HG03064 (cell line): Measurements from ENCODE around the gene MMP8.
"Not testable (repeated sequence)": the region's sequence is repeated elsewhere in the genome, so short reads cannot be mapped to it uniquely, and the experiment has no call there.

ENCODE experiments used
- ATAC-seq: cut with Tn5 transposase; IDR thresholded peaks from one replicate; pipeline ENCODE4 v1.9.1; 2021; ENCODE audit warnings: low read depth; ENCODE audit not compliant: unreplicated experiment

The MMP8 gene

GRCh38 chr11:102724904-102725500, at the start of gene MMP8:
Gene MMP8 (minus strand): TSS chr11:102724954. CDS start chr11:102724855, 99 bp downstream.
- ATAC-seq: no peak

DNA sequence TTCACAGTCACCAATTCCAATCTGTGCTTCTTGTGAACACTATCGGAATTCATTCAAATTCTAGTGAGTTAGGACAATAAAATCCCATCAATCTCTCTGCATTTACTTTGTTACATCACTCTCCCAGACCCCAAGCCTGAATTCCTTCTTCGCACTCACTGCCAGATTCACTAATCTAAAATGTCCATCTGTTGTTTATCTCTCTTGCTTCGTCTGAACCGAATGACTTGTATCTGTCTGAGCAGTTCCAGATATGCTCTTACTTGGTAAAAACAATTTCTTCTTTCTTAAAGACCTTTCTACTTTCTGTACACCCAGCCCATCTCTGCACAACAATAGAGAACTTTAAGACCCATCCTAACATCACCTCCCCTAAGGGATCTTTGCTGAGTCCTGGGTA, 48.6 kb upstream of the MMP8 start:
- no peak for ATAC-seq

DNA sequence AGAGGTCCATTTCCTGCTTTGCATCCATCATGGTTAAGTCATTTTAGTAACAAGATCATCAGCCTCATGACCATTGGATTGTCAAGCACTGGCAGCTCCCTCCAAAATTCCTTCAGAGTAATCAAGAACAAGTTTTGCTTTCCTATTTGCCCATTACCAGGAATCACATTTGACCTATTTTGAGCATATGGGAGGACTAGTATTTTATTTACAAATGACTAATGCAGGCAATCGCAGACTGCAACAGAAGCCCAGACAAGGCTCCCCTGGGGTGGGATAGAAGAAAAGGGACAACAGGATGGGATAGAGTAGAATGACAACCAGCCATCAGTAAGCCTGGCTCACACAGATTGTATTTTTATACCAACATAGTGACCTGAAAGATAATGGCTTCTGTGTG, 46.6 kb upstream of the MMP8 start:
- ATAC-seq: no peak

GRCh38 chr11:102770191-102770590, 45.4 kb upstream of the MMP8 start:
- ATAC-seq: no peak

DNA sequence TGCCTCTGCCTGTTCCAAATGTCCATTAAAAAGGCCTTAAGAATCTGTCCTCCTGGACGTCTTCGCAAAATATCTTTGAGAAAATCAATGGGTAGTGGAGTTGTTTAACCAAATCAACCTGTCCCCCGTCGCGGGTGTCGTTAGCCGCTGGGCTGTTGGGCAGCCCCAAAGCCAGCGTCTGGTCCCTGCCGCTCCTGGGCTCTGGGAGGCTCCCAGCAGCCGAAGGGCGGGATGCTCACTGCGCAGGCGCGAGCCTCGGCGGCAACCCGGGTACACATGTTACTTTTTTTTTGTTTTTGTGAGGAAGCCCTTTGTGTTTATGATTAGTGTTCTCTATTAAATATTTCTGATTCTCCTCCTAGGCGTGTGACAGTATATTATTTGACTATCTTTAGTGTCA, 43.0 kb upstream of the MMP8 start:
- ATAC-seq: no peak

DNA sequence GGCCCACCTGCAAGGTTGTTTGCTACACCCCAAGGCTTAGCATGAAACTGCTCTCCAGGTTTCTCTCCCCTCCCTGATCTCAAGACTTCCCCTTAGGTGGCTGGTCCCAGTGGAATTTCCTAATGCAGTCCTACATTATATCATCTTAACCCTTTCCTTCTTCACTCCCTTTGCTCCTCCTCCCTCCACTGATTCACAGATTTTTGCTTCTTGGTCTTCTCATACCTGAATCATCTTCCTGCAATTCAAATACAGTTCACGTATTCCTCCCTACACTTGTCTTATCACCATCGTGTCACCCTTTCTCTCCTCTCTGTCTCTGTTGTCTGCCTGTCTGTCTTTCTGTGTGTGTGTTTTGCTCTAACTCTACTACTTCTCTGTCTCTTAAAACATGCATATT, 38.7 kb upstream of the MMP8 start:
- no peak for ATAC-seq

GRCh38 chr11:102762361-102762767, 37.6 kb upstream of the MMP8 start:
- ATAC-seq: no peak

GRCh38 chr11:102761646-102762238, 37.0 kb upstream of the MMP8 start:
- no peak for ATAC-seq

DNA sequence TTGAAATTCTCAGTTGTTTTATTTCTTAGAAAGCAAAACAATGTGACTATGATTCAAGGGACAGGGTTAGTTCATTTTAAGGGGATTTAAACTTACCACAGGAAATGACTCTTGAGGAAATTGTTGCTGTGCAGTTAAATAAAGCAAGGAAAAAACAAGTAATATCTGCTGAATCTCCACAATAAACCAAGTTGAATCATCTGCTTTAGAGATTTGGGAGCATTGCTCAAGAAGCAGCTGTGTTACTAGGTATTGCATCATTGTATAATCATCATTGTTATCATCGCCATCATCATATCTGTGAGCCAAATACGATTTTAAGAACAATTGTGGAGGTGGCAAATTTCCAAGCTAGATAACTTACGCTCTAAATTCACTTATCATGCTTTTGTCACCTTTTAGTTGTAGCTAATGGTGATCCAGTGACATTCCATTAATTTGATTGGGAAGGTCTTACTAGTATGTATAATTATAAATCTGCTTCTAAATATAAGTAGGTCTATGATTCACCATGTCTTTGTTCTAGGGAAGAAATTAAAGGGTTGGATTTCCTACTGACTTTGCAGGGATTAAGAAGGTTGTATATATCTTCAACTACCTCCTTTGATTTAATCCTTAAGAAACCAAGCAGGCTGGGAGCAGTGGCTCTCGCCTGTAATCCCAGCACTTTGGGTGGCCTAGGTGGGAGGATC, 35.7 kb upstream of the MMP8 start:
- no peak for ATAC-seq

DNA sequence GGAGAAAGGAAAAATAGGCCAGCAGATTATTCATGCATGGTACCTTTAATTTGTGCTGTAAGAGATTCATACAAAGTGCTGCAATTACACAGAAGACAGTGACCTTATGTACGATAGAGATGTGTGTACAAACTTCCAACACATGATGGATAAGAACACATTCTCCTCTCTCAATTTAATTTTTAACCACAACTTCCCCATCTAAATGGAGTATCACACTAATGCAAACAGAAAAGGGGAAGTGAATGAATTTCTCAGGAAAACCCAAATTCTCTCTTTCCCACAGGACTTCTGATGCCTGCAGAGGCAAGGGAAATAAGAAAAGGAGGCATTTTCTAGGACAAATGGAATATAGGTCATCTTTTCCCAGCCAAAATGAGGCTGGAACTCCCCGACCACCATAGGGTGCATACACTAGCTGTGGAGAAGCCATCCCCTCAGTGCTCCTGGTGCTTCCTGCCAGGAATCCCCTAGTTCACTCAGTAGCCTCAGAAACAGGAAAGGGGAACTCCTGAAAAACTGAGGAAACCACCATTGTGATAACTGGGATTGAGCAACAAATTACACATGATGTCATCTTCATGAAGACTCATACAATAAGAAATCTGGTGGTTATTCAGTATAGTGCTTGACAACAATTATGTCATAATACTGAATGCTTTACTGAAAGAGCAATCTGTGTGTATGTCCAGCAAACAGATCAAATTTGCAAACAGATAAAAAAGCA, 33.2 kb upstream of the MMP8 start:
- no peak for ATAC-seq

DNA sequence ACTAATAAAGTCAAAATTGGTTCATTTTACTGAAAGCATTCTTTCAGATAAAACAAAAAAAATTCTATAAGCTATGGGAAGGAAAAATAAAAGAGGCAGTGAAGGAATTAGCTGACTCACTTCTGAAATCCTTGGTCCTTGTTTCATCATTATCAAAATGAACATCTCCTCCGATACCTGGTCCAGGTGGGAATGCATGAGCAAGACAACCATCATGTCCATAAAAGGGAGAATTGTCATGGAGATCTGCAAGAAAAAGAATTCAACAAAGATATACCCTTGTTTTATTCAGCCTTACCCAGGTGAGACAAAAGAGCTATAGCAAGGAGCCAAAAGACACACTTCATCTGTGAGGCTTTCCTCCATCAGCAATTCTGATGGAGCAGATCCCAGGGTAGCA, 28.5 kb upstream of the MMP8 start:
- ATAC-seq: no peak

DNA sequence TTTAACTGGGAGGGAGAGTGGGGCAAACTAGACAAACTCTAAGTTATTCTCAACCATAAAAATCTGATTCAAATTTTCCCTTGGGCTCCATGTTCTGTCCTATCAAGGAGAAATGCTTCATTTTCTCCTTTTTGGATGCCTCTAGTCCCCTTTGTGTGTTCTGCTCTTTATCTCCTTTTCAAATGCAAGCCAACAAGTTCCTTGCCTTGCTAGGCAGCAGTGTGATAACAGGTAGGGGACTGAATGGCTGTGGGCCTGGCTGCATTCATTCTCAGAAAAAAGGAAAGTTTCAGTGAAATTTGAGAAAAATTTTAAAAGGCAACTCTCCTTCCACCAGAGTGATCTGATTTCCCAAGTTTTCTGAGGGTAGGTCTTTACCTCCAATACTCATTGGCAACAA, 26.9 kb upstream of the MMP8 start:
- ATAC-seq: no peak

DNA sequence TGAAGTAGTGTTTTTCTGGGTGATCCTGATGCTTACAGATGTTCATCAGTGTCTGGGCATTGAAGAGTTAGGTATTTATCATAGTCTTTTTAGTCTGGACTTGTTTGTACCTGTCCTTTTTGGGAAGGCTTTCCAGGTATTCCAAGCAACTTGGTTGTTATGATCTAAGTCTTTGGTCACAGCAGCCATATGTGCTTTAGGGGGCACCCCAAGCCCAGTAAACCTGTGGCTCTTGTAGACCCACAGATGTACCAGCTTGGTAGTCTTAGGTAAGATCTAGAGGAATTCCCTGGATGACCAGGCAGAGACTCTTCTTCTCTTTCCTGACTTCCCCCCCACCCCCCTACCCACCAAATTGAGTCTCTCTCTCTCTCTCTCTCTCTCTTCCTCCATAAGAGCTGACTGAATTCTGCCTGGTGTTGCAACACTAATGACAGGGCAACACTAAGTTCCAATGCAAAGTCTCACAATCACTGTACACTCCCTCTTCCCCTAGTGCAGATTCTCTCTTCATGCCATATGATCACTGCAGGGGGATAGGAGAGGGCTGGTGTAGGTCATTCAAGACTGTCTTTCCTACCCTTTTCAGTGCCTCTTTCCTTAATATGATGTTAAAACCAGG, 24.5 kb upstream of the MMP8 start:
- no peak for ATAC-seq

GRCh38 chr11:102746746-102747578, 22.2 kb upstream of the MMP8 start:
- ATAC-seq: not testable (repeated sequence)

DNA sequence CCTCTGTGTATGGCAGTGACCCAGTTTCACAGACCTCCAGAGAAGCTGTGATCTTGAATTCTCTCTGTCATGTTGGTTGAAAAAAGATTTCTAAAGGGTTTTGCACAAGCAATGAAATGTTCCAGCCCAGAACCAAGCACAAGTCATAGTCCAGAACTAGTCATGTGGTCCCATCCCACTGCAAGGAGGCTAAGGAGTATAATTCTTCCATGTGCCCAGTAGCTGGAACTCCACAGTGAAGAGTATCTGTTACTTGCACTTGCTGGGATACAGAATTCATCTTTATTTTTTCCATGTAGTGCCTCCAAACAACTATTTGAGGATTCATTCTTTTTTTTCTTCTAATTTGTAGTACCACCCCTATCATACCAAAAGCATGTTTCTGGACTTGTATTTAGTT, 9.9 kb upstream of the MMP8 start:
- ATAC-seq: no peak

GRCh38 chr11:102733232-102733875, 8.6 kb upstream of the MMP8 start:
- ATAC-seq: no peak

DNA sequence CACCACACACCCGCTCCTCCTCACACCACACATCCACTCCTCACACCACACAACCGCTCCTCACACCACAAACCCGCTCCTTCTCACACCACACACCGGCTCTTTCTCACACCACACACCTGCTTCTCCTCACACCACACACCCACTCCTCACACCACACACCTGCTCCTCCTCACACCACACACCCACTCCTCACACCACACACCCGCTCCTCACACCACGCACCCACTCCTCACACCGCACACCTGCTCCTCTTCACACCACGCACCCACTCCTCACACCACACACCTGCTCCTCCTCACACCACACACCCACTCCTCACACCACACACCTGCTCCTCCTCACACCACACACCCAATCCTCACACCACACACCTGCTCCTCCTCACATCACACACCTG, 6.2 kb upstream of the MMP8 start:
- ATAC-seq: not testable (repeated sequence)

- ATAC-seq: no peak
Observed at GRCh38 chr11:102729849-102730815, 5.4 kb upstream of the MMP8 start.

GRCh38 chr11:102727890-102728289, 3.1 kb upstream of the MMP8 start:
- ATAC-seq: no peak
